GM10248 (cell line): ENCODE measurements around the gene STK32C.
"Not testable (repeated sequence)": the region's sequence is repeated elsewhere in the genome, so short reads cannot be mapped to it uniquely, and the experiment has no call there.

Experiments used
- CTCF ChIA-PET: fragments of 300-600 bp; sonication (Branson Sonifier 250); formaldehyde crosslinking; extraction: SDS; loops from one replicate; lab custom pipeline; 2021; ENCODE audit warnings: antibody characterized with exemption; lab: Yijun Ruan, JAX
- POLR2A ChIA-PET: fragments of 350-650 bp; sonication (Branson Sonifier 250); formaldehyde crosslinking; extraction: SDS; loops from one replicate; lab custom pipeline; 2020; ENCODE audit warnings: antibody characterized with exemption; lab: Yijun Ruan, JAX
- DNase-seq: peaks from one replicate; pipeline ENCODE4 v3.0.0; 2012; ENCODE audit errors: extremely low spot score
- TF ChIP-seq, protein P1 (sequence below): IDR thresholded peaks from 2 replicates; pipeline ENCODE4 v1.5.1; 2012; ENCODE audit warnings: mild to moderate bottlenecking, low read depth; ENCODE audit errors: extremely low read depth, missing control alignments, control extremely low read depth

STK32C gene

DNA sequence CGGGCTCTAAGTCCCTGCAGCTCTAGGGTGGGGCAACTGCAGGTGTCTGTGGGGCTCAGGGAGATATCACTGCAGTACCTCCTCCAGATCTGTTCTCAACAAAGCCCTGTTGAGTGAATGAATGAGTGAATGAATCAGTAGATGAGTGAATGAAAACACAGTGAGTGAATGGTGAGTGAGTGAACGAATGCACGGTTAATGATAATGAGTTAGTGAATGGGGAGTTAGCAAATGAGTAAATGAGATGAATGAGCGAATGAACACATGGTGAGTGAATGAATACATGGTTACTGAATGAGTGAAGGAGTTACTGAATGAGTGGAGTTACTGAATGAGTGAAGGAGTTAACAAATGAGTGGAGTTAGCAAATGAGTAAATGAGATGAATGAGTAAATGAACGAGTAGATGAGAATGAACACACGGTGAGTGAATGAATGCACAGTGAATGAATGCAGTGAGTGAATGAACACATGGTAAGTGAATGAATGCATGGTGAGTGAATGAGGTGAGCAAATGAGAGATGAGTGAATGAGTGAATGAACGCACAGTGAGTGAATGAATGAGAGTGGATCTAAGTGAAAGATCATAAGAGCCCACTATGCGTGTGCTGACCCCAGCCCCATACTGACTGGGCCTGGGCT is 34.3 kb downstream of the STK32C start:
- CTCF ChIA-PET, result no interaction called here
- DNase-seq, result no peak
- POLR2A ChIA-PET, result no interaction called here
- TF ChIP-seq, protein P1, sequence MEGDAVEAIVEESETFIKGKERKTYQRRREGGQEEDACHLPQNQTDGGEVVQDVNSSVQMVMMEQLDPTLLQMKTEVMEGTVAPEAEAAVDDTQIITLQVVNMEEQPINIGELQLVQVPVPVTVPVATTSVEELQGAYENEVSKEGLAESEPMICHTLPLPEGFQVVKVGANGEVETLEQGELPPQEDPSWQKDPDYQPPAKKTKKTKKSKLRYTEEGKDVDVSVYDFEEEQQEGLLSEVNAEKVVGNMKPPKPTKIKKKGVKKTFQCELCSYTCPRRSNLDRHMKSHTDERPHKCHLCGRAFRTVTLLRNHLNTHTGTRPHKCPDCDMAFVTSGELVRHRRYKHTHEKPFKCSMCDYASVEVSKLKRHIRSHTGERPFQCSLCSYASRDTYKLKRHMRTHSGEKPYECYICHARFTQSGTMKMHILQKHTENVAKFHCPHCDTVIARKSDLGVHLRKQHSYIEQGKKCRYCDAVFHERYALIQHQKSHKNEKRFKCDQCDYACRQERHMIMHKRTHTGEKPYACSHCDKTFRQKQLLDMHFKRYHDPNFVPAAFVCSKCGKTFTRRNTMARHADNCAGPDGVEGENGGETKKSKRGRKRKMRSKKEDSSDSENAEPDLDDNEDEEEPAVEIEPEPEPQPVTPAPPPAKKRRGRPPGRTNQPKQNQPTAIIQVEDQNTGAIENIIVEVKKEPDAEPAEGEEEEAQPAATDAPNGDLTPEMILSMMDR, result no peak

DNA sequence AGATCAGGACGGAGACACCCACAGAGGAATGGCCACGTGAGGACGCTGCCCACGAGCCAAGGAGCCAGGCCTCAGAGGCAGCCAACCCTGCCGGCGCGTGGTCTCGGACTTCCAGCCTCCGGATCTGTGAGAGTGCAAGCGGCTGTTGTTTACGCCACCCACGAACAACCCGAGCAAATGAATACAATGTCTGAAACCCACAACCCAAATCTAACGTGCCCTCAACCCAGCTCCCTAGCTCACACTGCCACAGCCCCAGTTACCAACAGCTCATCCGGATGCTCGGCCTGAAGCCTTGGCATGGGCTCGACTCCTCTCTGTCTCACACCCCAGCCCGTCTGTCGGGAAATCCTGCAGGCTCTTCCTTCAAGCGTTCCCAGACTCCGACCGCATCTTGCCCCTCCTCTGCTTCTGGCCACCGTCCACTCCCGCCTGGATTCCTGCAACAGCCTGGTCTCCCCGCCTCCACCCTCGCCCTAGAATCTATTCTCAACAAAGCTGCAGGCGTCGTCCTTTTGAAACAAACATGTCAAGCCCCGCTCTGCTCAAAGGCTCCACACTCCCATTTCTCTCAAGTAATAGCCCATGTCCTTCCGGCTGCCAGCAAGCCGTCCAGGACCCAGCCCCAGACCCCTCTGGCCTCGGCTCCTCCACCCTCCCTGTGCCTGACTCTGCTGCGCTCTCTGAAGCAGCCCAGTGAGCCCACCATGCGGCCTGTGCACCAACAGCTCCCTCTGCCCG is 35.3 kb downstream of the STK32C start:
- POLR2A ChIA-PET, result no interaction called here
- no peak for DNase-seq
- TF ChIP-seq, protein P1, result no peak
- CTCF ChIA-PET, result no interaction called here

DNA sequence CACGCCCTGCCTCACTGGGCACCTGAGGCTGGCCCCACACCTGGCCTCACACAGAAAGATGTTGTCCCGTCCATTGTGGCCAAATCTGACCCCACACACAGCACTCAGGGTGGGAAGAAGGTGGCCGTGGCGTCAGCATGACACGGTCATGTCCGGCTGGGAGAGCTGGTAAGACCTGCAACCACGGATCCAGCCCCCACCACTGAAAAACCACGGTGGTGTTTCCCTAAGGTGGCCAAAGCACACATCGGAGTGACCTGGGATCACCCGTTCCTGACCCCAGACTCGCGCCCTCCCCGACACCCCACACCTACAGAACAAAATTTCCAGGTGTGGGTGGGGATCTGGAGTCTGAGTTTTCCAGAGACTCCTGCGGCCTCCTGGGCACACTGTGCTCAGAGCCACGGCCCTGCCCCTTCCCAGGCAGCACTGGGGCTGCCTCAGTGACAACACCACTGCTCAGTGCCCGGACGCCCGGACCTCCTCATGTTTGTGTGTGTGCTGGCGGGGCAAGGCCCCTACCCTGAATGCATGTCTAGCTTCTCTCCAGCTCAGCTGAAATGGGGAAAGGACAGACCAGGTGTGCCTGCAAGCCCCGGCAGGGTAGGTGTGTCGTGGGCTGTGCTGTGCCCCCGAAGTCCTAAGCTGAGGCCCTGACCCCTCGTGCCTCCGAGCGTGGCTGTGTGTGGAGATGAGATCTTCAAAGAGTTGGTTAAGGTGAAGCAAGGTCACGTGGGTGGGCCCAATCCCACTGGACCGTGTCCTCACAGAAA is 36.1 kb downstream of the STK32C start:
- TF ChIP-seq, protein P1, result no peak
- DNase-seq, result no peak
- POLR2A ChIA-PET, result no interaction called here
- CTCF ChIA-PET, result no interaction called here

DNA sequence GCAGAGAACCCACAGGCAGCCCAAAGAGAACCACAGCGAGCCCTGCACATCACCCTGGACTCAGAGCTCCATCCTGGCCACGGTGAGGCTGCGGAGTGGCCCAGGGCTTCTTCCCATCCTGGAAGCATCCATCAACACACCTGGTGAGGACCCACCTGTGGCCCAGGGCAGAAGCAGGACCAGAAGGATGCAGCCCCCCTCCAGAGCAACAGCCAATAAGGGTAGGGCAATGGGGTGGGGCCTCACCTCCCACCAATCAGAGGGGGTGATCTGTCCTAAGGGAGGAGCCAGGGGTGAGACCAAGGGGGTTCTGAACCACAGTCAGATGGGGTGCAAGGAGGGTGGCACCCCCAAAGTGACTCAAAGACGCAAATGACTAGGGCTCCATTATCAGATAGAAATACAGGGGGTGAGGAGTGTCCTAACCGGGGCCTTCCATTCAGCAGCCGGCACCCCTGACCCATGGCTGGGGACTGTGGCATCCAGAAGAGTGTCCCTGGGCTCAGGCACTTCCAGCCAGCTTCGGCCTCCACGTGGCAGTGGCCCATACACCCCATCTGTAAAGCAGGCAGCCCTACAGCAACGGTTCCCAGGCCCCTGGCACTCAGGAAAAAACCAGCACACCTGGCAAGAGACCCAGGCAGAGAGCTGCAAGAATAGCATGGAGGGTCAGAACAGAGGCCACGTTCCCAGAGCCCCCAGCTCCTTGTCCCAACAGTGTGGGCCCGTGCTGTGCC is 36.9 kb downstream of the STK32C start:
- ChIA-PET POLR2A (no interaction called here), CTCF (no interaction called here)
- DNase-seq, result no peak
- TF ChIP-seq, protein P1, result no peak

DNA sequence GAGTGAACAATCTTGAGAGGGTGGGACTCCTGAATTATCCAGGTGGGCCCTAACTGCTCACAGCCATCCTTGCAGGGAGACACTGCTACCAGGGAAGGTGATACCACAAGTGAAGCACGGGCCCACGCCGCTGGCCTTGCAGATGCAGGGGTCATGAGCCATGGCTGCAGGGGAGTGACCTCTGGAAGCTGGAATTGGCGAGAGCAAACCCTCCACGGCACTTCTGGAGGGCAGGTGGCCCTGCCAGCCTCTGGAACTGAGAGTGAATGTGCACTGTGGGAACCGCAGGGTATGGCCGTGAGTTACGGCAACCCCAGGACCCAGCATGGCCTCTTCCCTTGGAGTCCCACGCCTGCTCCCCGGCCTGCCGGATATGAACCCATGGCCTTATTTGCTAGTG is 37.5 kb downstream of the STK32C start:
- ChIA-PET POLR2A (no interaction called here), CTCF (no interaction called here)
- TF ChIP-seq, protein P1, result no peak
- DNase-seq, result no peak

DNA sequence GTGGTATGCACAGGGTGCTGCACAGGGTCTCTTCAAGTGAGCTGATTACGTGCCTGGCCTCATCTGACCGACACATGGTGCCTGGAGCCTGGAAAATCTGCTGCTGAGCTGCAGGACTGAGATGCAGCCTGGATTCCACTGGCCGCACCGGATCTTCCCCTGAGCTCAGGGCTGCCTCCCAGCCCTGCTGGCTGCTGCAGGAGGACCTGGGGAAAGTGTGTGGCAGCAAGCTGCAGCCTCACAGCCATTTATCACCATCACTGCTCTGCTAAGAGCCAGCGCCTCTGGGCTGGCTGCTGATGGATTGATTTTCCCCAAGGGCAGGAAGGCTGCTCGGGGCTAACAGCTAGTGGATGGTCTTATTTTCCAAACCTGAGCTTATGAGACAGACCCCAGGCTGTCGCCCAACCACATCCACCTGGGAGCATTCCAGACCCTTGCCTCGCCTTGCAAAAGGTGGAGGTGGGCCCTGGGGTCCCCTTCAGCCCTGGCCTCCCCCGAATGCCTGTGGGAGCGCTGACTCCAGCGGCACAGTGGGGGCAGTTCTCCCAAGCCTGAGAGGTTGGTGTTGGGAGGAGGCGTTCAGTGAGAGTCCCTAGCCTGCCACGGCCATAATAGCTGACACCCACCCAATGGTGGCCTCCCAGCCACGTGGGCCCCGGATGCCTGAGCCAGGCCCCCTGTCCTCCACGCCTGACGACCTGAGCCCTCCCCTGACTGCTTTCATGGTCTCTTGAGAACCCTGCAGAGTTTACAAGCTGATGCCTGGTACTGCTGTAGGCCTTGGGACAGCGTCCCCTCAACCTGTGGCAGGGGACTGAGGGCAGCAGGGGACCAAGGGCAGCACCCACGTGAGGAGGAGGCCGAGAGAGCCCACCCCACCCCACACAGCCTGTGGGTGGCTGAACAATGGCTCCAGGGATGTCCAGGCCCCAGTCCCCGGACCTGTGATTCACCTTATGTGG is 38.2 kb downstream of the STK32C start:
- POLR2A ChIA-PET, result no interaction called here
- DNase-seq, result no peak
- CTCF ChIA-PET, result no interaction called here
- TF ChIP-seq, protein P1, result no peak

DNA sequence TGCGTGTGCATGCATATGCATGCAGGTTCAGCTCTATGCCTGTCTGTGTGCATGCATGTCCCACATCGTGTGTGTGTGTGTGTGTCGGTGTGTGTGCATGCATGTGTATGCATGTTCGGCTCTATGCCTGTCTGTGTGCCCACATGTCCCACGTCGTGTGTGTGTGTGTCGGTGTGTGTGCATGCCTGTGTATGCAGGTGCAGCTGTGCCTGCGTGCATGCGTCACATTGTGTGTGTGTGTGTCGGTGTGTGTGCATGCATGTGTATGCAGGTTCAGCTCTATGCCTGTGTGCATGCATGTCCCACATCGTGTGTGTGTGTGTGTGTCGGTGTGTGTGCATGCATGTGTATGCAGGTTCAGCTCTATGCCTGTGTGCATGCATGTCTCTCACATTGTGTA is 39.8 kb downstream of the STK32C start:
- DNase-seq, CTCF ChIA-PET, POLR2A ChIA-PET: not testable (repeated sequence)
